Progenitor cell of endocrine pancreas (in vitro differentiated cells): ENCODE data around the gene AGBL2. TPM values are rescaled to one million over a fixed set of nuclear protein-coding genes. Genes with fewer than 3 reads are reported as not detected.
"Not testable (repeated sequence)": the region's sequence is repeated elsewhere in the genome, so short reads cannot be mapped to it uniquely, and the experiment has no call there.

Source experiments
- DNase-seq: peaks from one replicate; pipeline ENCODE4 v3.0.0; 2021; ENCODE audit warnings: low spot score; ENCODE audit not compliant: unreplicated experiment
- H3K27ac Mint-ChIP-seq: 2 replicates; pipeline ENCODE4 v1.8.0; 2021; ENCODE audit warnings: mild to moderate bottlenecking, moderate library complexity, mixed read lengths
- H3K27me3 Mint-ChIP-seq: 2 replicates; pipeline ENCODE4 v1.8.0; 2021; ENCODE audit warnings: mixed read lengths
- H3K36me3 Mint-ChIP-seq: 2 replicates; pipeline ENCODE4 v1.8.0; 2022; ENCODE audit warnings: mixed read lengths; ENCODE audit not compliant: insufficient read depth
- H3K4me1 Mint-ChIP-seq: 2 replicates; pipeline ENCODE4 v1.8.0; 2021; ENCODE audit warnings: low read depth, mixed read lengths
- H3K4me3 Mint-ChIP-seq: 2 replicates; pipeline ENCODE4 v1.8.0; 2021; ENCODE audit warnings: low read depth, mild to moderate bottlenecking, moderate library complexity, mixed read lengths
- H3K9me3 Mint-ChIP-seq: 2 replicates; pipeline ENCODE4 v1.8.0; 2021; ENCODE audit warnings: low read depth, mixed read lengths
- total RNA-seq: library from RNA; stranded (reverse); gene quantifications from 2 replicates; pipeline ENCODE4 v1.2.1, GENCODE V29; 2021
- TF ChIP-seq, protein P1 (sequence below): fragments of 200-600 bp; sonication (generic); IDR thresholded peaks from one replicate; pipeline ENCODE4 v1.5.0; 2021; ENCODE audit warnings: antibody characterized with exemption, mild to moderate bottlenecking; ENCODE audit not compliant: unreplicated experiment

Gene AGBL2
- total RNA-seq, 1 donor from 2014 or later = 8.2 TPM

DNA sequence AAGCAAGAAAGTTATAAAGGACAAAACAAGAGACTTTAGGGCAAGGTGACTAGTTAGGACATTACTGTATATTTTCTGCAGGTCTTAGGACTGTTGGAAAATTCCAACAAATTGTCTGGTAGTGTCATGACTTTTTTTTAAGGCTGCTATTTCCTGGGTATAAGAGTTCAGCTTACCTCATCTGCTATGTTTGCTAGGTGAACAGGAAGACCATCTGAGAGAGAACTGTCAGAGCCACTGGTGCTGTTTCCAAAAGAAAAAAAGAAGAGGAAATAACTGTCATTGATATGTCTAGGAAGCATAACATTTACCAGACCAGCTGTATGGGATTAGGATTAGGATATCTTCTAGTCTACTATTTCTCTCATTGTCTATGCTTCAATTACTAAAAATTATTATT lies 46.5 kb downstream of the AGBL2 start:
- Mint-ChIP-seq H3K27me3 (no peaks in the 10 kb centered on the region), H3K4me3 (no peak overlapping the region), H3K9me3 (no peaks in the 10 kb centered on the region), H3K4me1 (no peaks in the 10 kb centered on the region), H3K27ac (no peak overlapping the region), H3K36me3 (no peaks in the 10 kb centered on the region)
- TF ChIP-seq, protein P1, sequence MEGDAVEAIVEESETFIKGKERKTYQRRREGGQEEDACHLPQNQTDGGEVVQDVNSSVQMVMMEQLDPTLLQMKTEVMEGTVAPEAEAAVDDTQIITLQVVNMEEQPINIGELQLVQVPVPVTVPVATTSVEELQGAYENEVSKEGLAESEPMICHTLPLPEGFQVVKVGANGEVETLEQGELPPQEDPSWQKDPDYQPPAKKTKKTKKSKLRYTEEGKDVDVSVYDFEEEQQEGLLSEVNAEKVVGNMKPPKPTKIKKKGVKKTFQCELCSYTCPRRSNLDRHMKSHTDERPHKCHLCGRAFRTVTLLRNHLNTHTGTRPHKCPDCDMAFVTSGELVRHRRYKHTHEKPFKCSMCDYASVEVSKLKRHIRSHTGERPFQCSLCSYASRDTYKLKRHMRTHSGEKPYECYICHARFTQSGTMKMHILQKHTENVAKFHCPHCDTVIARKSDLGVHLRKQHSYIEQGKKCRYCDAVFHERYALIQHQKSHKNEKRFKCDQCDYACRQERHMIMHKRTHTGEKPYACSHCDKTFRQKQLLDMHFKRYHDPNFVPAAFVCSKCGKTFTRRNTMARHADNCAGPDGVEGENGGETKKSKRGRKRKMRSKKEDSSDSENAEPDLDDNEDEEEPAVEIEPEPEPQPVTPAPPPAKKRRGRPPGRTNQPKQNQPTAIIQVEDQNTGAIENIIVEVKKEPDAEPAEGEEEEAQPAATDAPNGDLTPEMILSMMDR = no peak
- DNase-seq = no peak

DNA sequence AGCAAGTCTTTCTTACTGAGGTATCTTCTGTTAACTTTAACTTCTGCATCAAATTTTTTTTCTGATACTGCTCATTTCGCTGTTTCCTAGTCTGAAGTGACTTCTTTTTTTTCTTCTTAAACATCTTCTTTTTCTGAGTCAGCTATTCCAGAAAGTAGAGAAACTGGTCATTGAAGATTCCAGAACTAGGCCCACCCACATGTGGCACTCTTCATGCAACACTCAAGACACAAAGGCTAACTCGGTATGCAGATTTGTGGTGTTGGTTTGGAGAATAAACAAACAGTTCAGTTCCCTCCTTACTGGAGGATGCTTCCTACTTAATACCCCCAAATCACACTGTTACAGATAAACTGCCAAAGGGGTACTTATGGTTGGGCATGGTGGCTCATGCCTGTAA lies 47.6 kb downstream of the AGBL2 start:
- no peak overlapping the region for H3K4me3 Mint-ChIP-seq
- H3K9me3 Mint-ChIP-seq = no peaks in the 10 kb centered on the region
- no peaks in the 10 kb centered on the region for H3K36me3 Mint-ChIP-seq
- TF ChIP-seq, protein P1 = no peak
- no peak for DNase-seq
- H3K27me3 Mint-ChIP-seq = no peaks in the 10 kb centered on the region
- no peaks in the 10 kb centered on the region for H3K4me1 Mint-ChIP-seq
- H3K27ac Mint-ChIP-seq = no peak overlapping the region

DNA sequence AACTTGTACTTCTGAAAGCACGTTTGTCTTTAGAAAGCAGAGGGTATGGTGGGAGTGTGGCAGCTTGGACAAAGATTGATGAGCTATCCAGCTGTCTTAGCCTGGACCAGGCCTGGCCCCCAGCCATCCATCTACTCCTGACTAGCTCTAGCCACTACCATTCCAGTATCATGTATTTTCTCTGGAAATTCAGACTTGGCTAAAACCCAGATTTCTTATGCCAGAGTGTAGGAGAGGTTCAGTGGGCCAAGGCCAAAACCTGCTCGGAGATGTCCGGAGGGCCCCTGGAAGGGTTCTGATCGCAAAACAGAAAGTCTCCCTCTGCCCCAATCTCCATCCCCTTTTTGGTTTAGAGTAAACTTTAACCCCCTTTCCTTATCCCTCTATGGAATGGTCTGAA lies 48.0 kb downstream of the AGBL2 start:
- Mint-ChIP-seq H3K27ac (no peak overlapping the region), H3K4me1 (no peaks in the 10 kb centered on the region), H3K9me3 (no peaks in the 10 kb centered on the region), H3K27me3 (no peaks in the 10 kb centered on the region), H3K36me3 (no peaks in the 10 kb centered on the region), H3K4me3 (no peak overlapping the region)
- no peak for DNase-seq
- TF ChIP-seq, protein P1 = no peak

DNA sequence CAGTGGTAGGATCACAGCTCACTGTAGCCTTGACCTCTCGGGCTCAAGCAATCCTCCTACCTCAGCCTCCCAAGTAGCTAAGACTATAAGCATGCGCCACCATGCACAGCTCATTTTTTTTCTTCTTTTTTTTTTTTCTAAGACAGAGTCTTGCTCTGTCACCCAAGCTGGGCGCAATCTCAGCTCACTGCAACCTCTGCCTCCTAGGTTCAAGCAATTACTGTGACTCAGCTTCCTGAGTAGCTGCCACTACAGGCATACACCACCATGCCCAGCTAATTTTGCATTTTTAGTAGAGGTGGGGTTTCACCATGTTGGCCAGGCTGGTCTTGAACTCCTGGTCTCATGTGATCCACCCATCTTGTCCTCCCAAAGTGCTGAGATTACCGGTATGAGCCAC lies 50.2 kb downstream of the AGBL2 start:
- DNase-seq, H3K27me3 Mint-ChIP-seq, H3K4me3 Mint-ChIP-seq, H3K4me1 Mint-ChIP-seq, H3K27ac Mint-ChIP-seq, H3K9me3 Mint-ChIP-seq, H3K36me3 Mint-ChIP-seq: not testable (repeated sequence)

DNA sequence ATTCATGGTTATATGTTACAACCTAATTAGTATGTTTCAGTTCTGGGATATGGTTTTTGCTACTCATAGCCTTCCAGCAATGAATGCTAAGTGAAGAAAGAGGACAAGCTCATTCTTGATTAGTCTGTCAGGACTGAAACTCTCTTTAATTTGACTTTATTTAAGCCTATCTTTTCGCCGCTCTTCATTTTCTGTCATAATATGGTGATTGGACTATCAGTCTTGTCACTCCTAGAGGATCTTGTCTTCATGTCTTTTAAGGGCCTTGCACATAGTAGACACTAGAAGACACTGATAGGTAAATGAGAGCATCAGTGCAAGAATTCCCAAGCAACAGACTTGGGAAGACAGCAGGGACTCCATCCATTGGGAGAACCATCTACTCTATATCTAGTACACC lies 53.9 kb downstream of the AGBL2 start:
- DNase-seq = no peak
- no peaks in the 10 kb centered on the region for H3K36me3 Mint-ChIP-seq
- no peaks in the 10 kb centered on the region for H3K27me3 Mint-ChIP-seq
- TF ChIP-seq, protein P1 = no peak
- no peaks in the 10 kb centered on the region for H3K4me1 Mint-ChIP-seq
- no peak overlapping the region for H3K4me3 Mint-ChIP-seq
- no peaks in the 10 kb centered on the region for H3K9me3 Mint-ChIP-seq
- H3K27ac Mint-ChIP-seq = no peak overlapping the region

DNA sequence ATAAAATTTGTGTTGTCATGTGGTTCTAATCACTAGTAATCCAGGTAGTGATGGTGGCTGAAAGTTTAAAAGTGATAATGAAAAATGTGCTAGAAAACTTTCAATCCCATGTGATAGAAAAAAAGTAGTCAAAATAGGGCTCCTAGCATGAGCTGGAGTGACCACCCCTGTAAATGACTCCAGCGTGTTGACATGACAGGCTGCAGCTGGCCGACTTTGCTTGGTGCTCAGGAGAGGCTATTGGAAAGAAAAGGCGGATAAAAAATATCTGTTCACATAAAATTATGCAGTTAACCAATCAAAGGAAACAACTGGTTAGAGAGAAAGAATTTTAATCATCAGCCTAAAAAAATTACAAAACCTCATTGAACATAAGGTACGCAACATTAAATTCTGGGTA lies 55.9 kb downstream of the AGBL2 start:
- H3K27ac Mint-ChIP-seq = no peak overlapping the region
- no peak overlapping the region for H3K4me3 Mint-ChIP-seq
- no peak for DNase-seq
- H3K27me3 Mint-ChIP-seq = no peaks in the 10 kb centered on the region
- H3K4me1 Mint-ChIP-seq = no peaks in the 10 kb centered on the region
- H3K36me3 Mint-ChIP-seq = no peaks in the 10 kb centered on the region
- H3K9me3 Mint-ChIP-seq = no peaks in the 10 kb centered on the region
- TF ChIP-seq, protein P1 = no peak
